ENCODE data around the gene TAC4. TPM values are rescaled to one million over a fixed set of nuclear protein-coding genes. Genes with fewer than 3 reads are reported as not detected.

TAC4 gene
- total RNA-seq, 4 donors from 2014 or later, result 1.3 TPM; not detected in 3

GRCh38 chr17:49788478-49789242 lies 59.2 kb downstream of the TAC4 start, which contains the start of gene KAT7:
TSS of gene KAT7 (plus strand) at chr17:49788681. CDS start at chr17:49788835, 154 bp downstream.
- DNase-seq, result peak; percentile 99
- TF ChIP-seq CTCF (IDR thresholded peaks at IDR 0.05) (peak in 2 of 4 experiments; percentile 26 to 46), POLR2A (IDR thresholded peaks at IDR 0.05) (peak; percentile 59 to 94)
- Histone ChIP-seq H3K36me3 (no peaks in the 10 kb centered on the region), H3K9me3 (no peaks in the 10 kb centered on the region), H3K4me3 (peak within 1 kb of the TSS; percentile 99 to 100), H3K27ac (peak within 1 kb of the TSS; percentile 100), H3K4me1 (peaks cover 5 to 12% of the 10 kb centered on the region in 2 donors), H3K27me3 (no peaks in the 10 kb centered on the region)
- intact Hi-C loops (cut with DNase I; ENCODE audit: low total_unique reads), result no loop called here

Other genes starting within 250 kb of the TAC4 start
- 100 to 1,000 TPM in 2 of 4 donors, 10 to 100 TPM in 2; 44.3 to 147 (median 99.0) TPM for gene SPOP, start 170.0 kb downstream of the TAC4 start, total RNA-seq
- gene SLC35B1, start 140.1 kb downstream of the TAC4 start, total RNA-seq, result 10 to 100 TPM; 23.6 to 49.1 (median 36.3) TPM
- gene FAM117A, start 83.9 kb downstream of the TAC4 start, total RNA-seq, result 10 to 100 TPM in 3 of 4 donors, 1 to 10 TPM in 1; 2.6 to 40.2 (median 19.5) TPM
- gene KAT7, start 59.4 kb downstream of the TAC4 start, total RNA-seq, result 100 to 1,000 TPM in 1 of 4 donors, 10 to 100 TPM in 3; 16.8 to 117 (median 40.8) TPM
- gene DLX4, start 121.1 kb upstream of the TAC4 start, total RNA-seq, result not detected
- gene DLX3, start 147.2 kb upstream of the TAC4 start, total RNA-seq, result under 1 TPM in 1 of 4 donors, not detected in 3; 0.28 TPM
- gene ITGA3, start 208.0 kb upstream of the TAC4 start, total RNA-seq, result 10 to 100 TPM; 14.3 to 73.1 (median 33.4) TPM
- 10 to 100 TPM; 12.9 to 62.6 (median 32.4) TPM for gene PDK2, start 247.3 kb upstream of the TAC4 start, total RNA-seq

Data from uterus (tissue), 4 donors.